ENCODE measurements around the gene FAM163B.

DNA sequence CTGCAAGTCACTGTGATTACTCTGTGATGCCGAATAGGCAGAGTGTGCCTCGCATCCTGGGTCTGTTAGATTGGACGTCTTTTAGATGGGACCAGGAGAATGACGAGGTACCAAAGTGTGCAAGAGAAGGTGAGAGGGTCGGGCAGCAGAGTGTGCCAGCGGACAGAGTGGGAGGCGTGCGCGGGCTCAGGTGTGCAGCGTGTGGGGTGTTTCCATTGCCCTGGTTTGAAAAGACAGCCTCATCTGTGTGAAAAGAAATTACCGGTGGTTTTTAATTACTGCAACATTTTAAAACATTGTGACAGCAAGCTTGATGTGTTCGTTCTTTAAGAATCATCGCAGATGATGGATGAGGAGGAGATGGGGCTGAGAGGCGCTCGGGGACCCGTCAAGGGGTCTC is 4.2 kb upstream of the FAM163B start:
- TF ChIP-seq GATA3 (IDR thresholded peaks at IDR 0.05; ENCODE audit: low read depth, low read length) (no peak), GATA2 (IDR thresholded peaks at IDR 0.05; ENCODE audit: low read depth, low read length) (no peak)
